MM.1S (cell line): ENCODE data around the gene LMNB1.
"Not testable (repeated sequence)": the region's sequence is repeated elsewhere in the genome, so short reads cannot be mapped to it uniquely, and the experiment has no call there.

Experiments
- EZH2 ChIP-seq: fragments of 300-600 bp; sonication (generic); optimal IDR thresholded peaks from 2 replicates; pipeline ENCODE3; 2017; ENCODE audit warnings: low read depth, mild to moderate bottlenecking, antibody characterized with exemption, low read length, mixed read lengths
- TF ChIP-seq, protein P1 (sequence below): fragments of 300-600 bp; sonication (generic); IDR thresholded peaks from 2 replicates; pipeline ENCODE4 v1.5.1; 2016; ENCODE audit warnings: antibody characterized with exemption, low read length, mixed read lengths

DNA sequence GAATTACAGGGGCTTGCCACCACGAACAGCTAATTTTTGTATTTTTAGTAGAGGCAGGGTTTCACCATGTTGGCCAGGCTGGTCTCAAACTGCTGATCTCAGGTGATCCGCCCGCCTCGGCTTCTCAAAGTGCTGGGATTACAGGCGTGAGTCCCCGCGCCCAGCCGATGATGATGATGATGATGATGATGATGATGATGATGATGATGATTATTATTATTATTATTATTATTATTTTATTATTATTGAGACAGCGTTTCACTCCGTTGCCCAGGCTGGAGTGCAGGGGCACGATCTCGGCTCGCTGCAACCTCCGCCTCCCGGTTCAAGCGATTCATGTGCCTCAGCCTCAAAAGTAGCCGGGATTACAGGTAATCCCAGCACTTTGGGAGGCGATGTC lies 42.4 kb upstream of the LMNB1 start:
- TF ChIP-seq, protein P1, sequence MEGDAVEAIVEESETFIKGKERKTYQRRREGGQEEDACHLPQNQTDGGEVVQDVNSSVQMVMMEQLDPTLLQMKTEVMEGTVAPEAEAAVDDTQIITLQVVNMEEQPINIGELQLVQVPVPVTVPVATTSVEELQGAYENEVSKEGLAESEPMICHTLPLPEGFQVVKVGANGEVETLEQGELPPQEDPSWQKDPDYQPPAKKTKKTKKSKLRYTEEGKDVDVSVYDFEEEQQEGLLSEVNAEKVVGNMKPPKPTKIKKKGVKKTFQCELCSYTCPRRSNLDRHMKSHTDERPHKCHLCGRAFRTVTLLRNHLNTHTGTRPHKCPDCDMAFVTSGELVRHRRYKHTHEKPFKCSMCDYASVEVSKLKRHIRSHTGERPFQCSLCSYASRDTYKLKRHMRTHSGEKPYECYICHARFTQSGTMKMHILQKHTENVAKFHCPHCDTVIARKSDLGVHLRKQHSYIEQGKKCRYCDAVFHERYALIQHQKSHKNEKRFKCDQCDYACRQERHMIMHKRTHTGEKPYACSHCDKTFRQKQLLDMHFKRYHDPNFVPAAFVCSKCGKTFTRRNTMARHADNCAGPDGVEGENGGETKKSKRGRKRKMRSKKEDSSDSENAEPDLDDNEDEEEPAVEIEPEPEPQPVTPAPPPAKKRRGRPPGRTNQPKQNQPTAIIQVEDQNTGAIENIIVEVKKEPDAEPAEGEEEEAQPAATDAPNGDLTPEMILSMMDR, result not testable (repeated sequence)
- not testable (repeated sequence) for TF ChIP-seq EZH2
